GM21825 (cell line): ENCODE results near the gene KIF26A.
"Not testable (repeated sequence)": the region's sequence is repeated elsewhere in the genome, so short reads cannot be mapped to it uniquely, and the experiment has no call there.

Experiments
- ATAC-seq: cut with Tn5 transposase; IDR thresholded peaks from one replicate; pipeline ENCODE4 v1.9.1; 2021; ENCODE audit warnings: mild to moderate bottlenecking, moderate library complexity; ENCODE audit not compliant: unreplicated experiment

The KIF26A gene

GRCh38 chr14:104142946-104143470 is 4.6 kb downstream of the KIF26A start:
- ATAC-seq: no peak

GRCh38 chr14:104143521-104144452 is 5.4 kb downstream of the KIF26A start:
- no peak for ATAC-seq

- ATAC-seq: no peak
Measured at GRCh38 chr14:104144453-104144790, 6.0 kb downstream of the KIF26A start.

GRCh38 chr14:104144911-104145825 is 6.8 kb downstream of the KIF26A start:
- no peak for ATAC-seq

- ATAC-seq: no peak
Measured at GRCh38 chr14:104145826-104146601, 7.6 kb downstream of the KIF26A start.

- no peak for ATAC-seq
Measured at GRCh38 chr14:104146651-104147345, 8.4 kb downstream of the KIF26A start.

GRCh38 chr14:104147346-104148125 is 9.1 kb downstream of the KIF26A start:
- ATAC-seq: no peak

GRCh38 chr14:104148433-104149277 is 10.3 kb downstream of the KIF26A start:
- no peak for ATAC-seq

- no peak for ATAC-seq
Measured at GRCh38 chr14:104149278-104149595, 10.8 kb downstream of the KIF26A start.

GRCh38 chr14:104149617-104150135 is 11.3 kb downstream of the KIF26A start:
- ATAC-seq: no peak

- no peak for ATAC-seq
Measured at GRCh38 chr14:104150136-104151025, 12.0 kb downstream of the KIF26A start.

- no peak for ATAC-seq
Measured at GRCh38 chr14:104151026-104151381, 12.6 kb downstream of the KIF26A start.

GRCh38 chr14:104151566-104152245 is 13.3 kb downstream of the KIF26A start:
- ATAC-seq: no peak

- ATAC-seq: no peak
Measured at GRCh38 chr14:104152246-104152575, 13.8 kb downstream of the KIF26A start.

- no peak for ATAC-seq
Measured at GRCh38 chr14:104152686-104153393, 14.5 kb downstream of the KIF26A start.

GRCh38 chr14:104153394-104153755 is 15.0 kb downstream of the KIF26A start:
- not testable (repeated sequence) for ATAC-seq
